HG03565 (cell line): Measurements from ENCODE around the gene BHMT.
"Not testable (repeated sequence)": the region's sequence is repeated elsewhere in the genome, so short reads cannot be mapped to it uniquely, and the experiment has no call there.

Experiments
- ATAC-seq: cut with Tn5 transposase; IDR thresholded peaks from one replicate; pipeline ENCODE4 v1.9.1; 2021; ENCODE audit warnings: mild to moderate bottlenecking, moderate library complexity; ENCODE audit not compliant: unreplicated experiment

The BHMT gene

DNA sequence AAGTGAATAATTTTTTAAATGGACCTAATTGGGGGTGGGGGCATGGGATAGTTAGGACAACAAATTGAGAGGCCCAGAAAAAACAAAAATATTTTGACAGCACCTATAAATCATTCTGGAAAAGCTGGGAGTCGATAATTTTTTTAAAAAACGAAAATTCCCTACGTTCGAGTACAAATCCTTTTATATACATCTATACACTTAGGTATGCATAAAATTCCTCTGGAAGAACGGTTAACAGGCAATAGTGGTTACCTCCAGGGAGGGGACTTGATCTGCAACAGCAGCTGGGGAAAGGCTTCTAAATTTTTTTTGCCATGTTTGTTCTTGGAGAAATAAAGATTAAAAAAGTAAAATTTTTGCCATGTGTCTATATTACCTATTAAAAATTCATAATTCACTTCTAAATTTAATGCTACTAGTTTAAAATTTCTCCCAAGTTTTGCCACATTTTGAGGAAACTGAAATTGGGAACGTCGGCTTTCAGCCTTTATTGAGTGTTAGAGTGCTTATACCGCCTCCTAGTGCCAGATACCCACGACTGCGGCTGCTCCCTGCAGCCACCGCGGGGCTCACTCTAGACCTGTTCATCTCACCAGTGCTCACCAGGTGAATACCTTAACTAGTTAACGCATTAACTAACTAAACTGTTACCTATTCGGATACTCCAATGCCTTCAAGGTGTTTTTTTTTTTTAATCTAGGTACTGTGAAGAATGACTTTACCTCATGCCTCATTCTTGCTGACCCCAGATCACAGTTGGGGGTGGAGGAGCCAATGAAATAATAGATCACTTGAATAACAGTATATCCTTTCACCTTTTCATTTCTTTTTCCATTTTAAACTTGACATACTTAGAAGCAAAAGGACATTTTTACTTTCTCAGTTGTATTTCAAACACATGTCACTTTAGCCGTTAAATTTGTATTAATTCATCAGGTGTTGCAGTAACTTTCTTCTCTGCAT lies 1.8 kb upstream of the BHMT start:
- no peak for ATAC-seq

- ATAC-seq, result no peak
These were observed 522 bp downstream of the BHMT start for GRCh38 chr5:79111960-79112702.

DNA sequence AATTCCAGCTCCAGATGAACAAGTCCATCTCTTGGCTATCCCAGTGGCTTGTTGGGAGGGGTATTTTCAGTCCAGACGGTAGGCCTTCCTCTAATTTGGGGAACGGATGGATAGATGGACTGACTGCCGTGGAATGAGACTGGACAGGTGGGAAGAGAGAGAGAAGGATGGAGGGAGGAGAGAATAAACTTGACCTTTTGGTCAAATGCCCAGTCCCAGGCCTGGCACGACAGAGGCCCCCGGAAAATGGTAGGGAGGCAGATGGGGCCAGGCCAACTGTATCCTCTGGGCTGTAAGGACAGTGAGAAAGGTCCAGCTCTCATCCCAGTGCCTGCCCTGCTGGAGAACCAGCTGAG lies 1.1 kb downstream of the BHMT start:
- ATAC-seq, result no peak

DNA sequence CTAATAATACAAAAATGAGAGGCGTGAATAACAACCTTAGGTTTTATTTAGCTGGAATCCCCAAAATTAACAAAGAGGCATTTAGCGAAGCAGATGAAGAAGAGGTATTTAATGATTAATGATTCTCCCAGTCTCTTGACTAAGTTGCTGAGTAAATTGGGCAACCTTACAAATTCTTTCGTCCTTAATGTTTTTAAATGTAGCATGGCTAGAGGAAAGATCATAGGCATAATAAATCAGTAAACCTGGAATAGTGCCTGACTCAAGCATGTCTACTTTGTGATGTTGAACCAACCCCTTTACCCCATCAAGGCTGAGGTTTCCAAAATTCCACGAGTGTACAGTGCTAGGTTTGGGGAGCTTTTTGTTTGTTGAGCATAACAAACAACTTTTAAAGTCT lies 7.9 kb downstream of the BHMT start:
- no peak for ATAC-seq

DNA sequence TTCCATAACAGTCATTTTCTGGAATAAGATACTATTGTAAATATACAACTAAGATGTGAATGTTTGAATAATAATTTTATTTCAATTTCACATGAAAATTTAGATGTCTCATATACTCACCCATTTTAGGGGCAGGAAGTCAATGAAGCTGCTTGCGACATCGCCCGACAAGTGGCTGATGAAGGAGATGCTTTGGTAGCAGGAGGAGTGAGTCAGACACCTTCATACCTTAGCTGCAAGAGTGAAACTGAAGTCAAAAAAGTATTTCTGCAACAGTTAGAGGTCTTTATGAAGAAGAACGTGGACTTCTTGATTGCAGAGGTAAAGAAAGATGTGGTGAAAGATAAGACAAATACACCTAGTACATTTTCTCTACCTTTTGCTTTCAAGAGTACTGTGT lies 8.6 kb downstream of the BHMT start:
- ATAC-seq, result no peak

- ATAC-seq, result no peak
These were observed 11.4 kb downstream of the BHMT start for GRCh38 chr5:79122973-79123372.

DNA sequence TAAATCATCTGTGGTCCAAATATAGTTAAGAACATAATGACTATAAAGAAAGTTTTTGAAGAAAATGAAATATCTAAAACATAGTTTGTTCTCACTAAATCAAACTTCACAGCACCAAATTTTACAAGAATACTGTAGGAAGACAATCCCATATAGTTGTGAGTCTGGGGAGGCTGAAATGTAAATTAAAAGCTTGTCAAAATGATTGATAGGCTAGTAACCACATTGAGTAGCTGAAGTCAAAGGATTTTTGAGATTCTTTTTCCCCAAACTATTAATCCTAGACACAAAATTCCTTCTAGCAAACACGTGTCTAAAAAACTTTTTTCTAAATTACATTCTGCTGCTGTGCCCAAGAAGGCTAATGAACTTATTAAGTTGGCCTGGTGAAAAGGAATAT lies 13.0 kb downstream of the BHMT start:
- ATAC-seq, result no peak

DNA sequence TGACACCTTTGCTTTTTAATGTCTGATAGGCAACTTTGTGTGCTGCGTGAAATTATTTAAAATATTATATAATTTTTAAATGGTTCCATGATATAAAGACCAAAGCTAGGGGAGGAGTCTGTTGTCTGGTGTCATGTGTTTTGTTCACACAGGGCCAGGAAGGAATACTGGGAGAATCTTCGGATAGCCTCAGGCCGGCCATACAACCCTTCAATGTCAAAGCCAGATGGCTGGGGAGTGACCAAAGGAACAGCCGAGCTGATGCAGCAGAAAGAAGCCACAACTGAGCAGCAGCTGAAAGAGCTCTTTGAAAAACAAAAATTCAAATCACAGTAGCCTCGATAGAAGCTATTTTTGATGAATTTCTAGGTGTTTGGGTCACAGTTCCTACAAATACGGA lies 19.2 kb downstream of the BHMT start:
- ATAC-seq, result no peak

DNA sequence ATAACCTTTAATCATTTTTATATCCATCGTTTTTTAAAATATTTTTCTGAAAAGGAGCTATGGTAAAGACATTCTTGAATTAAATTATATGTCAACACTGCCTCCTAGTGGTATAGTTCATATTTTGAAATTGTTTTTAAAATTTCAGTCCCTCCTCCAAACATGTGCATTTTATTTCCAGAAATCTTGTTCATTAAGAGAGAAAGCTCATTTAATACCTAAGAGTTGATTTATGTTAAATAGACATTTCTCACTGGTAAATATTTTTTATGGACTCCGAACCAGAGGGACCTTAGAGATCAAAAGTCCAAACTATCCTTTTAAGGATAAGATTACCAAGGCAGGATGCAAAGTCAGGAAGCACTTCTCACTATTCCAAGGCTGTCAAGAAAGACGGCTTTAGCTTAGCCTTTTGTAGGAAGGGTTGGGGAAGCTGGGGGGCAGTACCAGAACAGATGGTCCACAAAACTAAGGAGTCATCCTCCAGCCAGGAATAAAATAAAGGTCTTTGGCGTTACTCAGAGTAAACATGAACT lies 21.6 kb downstream of the BHMT start:
- no peak for ATAC-seq

- ATAC-seq, result no peak
These were observed 22.2 kb downstream of the BHMT start for GRCh38 chr5:79133657-79134451.

DNA sequence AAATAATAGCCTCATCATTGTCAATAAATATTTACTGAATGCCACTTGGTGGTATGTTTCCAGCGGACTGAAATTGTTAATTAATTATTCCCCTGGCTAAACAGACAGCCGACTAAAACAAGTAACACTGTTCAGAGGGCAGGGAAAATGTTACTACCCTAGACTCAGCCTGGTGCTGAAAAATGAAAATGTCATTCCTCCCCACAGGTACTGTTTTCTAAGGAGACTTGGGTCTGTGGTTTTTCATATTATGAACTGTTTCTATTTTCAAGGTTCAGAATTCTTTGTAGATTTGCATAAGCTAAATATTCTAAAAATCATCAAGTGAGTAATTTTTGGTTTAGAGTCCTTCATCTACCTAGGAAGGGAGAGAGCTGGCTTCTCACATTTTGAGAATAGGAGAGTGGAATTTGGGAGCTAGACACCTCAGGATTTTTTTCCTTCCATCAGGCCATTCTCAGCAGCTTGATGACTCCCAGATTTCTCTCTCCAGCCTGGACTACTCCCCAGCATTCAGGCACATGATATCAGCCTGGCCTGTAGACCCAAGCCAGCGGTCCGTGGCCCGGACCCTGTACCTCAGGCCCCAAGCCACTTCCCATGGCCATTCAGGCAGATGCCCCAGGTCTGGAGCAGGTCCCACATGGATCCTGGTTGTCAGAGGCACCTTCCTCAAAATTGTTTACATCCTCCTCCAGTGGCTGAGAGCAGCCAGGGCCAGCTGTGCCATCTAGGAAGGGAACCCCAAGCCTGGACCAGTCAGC lies 24.4 kb downstream of the BHMT start:
- no peak for ATAC-seq

DNA sequence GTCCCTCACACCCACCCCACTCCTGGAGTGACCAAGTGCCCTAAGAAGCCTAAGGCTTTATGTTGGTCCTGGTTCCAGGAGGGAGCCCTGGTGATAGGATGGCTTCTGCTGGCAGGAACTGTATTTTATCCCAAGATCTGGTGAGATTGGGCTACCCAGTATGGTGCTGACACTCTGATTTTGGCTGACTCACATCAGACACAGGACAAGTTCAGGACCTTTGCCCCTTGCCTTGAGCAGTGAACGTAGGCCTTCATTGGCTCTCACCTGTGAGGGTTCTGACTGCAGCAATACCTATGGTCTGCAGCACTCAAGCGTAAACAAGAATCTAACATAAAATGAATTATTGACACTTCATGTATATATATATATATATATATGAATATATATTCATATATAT lies 25.0 kb downstream of the BHMT start:
- ATAC-seq, result no peak

GRCh38 chr5:79140553-79140952 lies 28.9 kb downstream of the BHMT start:
- no peak for ATAC-seq

- no peak for ATAC-seq
These were observed 32.2 kb downstream of the BHMT start for GRCh38 chr5:79143684-79144379.

DNA sequence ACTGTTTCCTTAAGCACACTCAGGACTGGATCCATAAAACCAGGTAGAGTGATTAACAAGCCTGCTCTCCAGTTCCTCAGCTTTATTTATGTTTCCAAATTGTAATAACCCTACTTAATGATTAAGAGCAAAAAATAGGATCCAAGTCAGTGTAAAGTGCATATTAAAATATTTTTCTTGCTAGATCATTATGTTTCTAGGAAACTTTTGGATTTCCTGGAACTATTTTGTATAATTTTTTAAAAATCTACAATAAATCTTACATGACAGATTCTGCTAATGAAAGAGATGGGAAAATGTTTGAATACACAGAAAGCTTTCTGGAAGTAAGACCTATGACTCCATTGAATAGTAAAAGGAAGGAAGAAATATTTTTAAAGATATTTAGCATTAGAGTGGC lies 35.5 kb downstream of the BHMT start:
- ATAC-seq, result no peak

GRCh38 chr5:79149433-79149832 lies 37.8 kb downstream of the BHMT start:
- ATAC-seq, result no peak

DNA sequence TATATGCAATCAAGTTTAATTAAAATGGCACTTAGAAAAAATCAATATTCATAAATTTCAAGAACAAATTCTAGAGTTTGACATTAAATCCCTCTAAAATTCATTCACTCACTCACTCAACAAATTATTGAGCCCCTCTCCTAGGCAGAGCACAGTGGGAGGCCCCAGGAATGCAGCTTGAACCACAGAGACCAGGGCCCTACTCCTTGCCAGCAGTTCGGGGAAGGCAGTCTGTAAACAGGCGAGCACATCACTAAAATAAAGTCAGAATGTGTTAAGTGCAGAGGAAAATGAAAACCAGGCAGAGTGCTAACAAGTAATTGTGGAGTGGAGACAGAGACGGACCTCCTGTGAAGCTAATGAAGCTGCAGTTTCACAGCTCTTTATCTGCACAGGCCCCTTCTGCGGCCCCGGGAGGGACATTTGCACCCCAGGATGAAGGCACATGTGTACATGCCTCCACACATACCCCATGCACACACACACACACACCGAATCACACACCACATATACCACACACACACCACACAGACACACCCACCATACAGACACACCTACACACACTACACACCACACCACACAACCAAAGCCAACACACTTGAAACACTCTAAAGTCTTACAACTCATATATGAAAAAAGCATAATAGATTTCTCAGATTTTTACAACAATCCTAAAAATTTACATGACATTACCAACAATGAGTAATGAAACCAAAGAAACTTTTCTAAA lies 40.5 kb downstream of the BHMT start:
- ATAC-seq, result no peak

DNA sequence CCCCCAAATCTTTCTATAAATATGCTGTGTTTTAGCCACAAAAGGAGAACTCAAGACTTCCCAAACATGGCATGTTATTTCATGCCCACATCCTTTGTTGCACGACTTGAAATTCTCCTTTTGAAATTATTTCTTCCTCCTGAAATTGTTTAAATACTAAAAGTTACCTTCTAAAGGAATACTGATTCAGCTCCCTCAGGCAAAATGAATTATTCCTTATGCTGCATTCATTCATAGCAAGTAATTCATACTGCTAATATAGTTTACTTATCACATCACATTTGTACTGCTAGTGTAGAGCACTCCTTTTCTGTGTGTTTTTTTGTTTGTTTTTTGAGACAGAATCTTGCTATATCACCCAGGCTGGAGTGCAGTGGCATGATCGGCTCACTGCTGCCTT lies 45.7 kb downstream of the BHMT start:
- no peak for ATAC-seq

DNA sequence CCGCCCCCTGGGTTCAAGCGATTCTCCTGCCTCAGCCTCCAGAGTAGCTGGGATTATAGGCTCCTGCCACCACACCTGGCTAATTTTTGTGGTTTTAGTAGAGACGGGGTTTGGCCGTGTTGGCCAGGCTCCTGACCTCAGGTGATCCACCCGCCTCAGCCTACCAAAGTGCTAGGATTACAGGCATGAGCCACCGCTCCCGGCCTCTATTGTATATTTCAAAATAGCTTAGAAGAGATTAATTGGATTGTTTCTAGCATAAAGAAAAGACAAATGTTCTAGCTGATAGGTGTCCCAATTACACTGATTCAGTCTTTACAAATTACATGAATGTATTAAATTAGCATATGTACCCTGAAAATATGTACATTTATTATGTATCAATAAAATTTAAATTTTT lies 50.0 kb downstream of the BHMT start:
- not testable (repeated sequence) for ATAC-seq
